ENCODE results near the gene ARMH3. TPM values are rescaled to one million over a fixed set of nuclear protein-coding genes. Genes with fewer than 3 reads are reported as not detected.

Gene ARMH3
- total RNA-seq, 1 experiment from 2014 or later = 12.8 TPM

DNA sequence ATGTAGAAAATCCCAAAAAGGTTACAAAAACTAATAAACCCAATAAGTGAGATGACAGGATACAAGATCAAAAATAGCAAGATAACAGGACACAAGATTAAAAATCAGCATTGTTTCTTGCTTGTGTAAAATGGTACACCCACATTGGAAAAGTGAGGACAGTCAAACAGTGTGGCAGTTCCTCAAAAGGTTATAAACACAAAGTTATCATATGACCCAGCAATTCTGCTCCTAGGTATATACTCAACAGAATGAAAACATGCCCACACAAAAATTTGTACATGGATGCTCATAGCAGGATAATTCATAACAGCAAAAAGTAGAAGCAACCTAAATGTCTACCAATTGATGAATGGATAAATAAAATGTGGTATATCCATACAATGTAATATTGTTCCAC lies 105.8 kb downstream of the ARMH3 start:
- H3K27ac ChIP-seq = no peak overlapping the region
- no peaks in the 10 kb centered on the region for H3K4me1 ChIP-seq (replicated peaks; ENCODE audit: insufficient read depth)
- CTCF ChIA-PET = interaction anchor here (0.6 kb wide), 1 partner anchor 145 kb away, joined by 3 read pairs; no protein-coding TSS in a partner anchor
- no peak overlapping the region for H3K4me2 ChIP-seq
- POLR2A ChIA-PET (ENCODE audit: unreplicated experiment) = no interaction called here
- no peaks in the 10 kb centered on the region for H3F3A ChIP-seq (ENCODE audit: insufficient read depth, low read depth)
- no peaks in the 10 kb centered on the region for H3K27me3 ChIP-seq (ENCODE audit: insufficient read depth, low read depth)
- BruUV-seq (replicated peaks) = no TSS peak
- no peaks in the 10 kb centered on the region for H3K79me2 ChIP-seq (ENCODE audit: low read depth)
- no peak overlapping the region for H3K4me3 ChIP-seq
- TF ChIP-seq EZH2 (IDR thresholded peaks at IDR 0.05; ENCODE audit: low read depth) (no peak), CTCF (conservative IDR thresholded peaks at IDR 0.05) (no peak)
- H3K36me3 ChIP-seq (ENCODE audit: low read depth) = no peaks in the 10 kb centered on the region
- no peak for DNase-seq
- H3K9me3 ChIP-seq (ENCODE audit: insufficient read depth, low read depth) = 0 out of 2 replicates have a peak, but pooled peaks cover 3% of the 10 kb centered on the region
- intact Hi-C loops (cut with micrococcal nuclease; ENCODE audit: unreplicated experiment) = no loop called here
- no peaks in the 10 kb centered on the region for H3K9me2 ChIP-seq (ENCODE audit: insufficient read depth)
- H4K20me1 ChIP-seq (ENCODE audit: insufficient read depth) = no peaks in the 10 kb centered on the region
- H2AFZ ChIP-seq = no peak overlapping the region

GRCh38 chr10:101941871-101942270 lies 114.1 kb downstream of the ARMH3 start:
- H3K9me3 ChIP-seq (ENCODE audit: insufficient read depth, low read depth) = no peaks in the 10 kb centered on the region
- peaks cover 49% of the 10 kb centered on the region for H3K4me1 ChIP-seq (replicated peaks; ENCODE audit: insufficient read depth)
- H3F3A ChIP-seq (ENCODE audit: insufficient read depth, low read depth) = peaks cover 23% of the 10 kb centered on the region
- H3K27me3 ChIP-seq (ENCODE audit: insufficient read depth, low read depth) = no peaks in the 10 kb centered on the region
- no peak overlapping the region for H2AFZ ChIP-seq
- H3K4me2 ChIP-seq = no peak overlapping the region
- POLR2A ChIA-PET (ENCODE audit: unreplicated experiment) = no interaction called here
- no peak for DNase-seq
- TF ChIP-seq CTCF (conservative IDR thresholded peaks at IDR 0.05) (no peak), EZH2 (IDR thresholded peaks at IDR 0.05; ENCODE audit: low read depth) (no peak)
- intact Hi-C loops (cut with micrococcal nuclease; ENCODE audit: unreplicated experiment) = no loop called here
- no TSS peak for BruUV-seq (replicated peaks)
- CTCF ChIA-PET = no interaction called here
- H4K20me1 ChIP-seq (ENCODE audit: insufficient read depth) = no peaks in the 10 kb centered on the region
- no peak overlapping the region for H3K27ac ChIP-seq
- no peak overlapping the region for H3K4me3 ChIP-seq
- no peaks in the 10 kb centered on the region for H3K9me2 ChIP-seq (ENCODE audit: insufficient read depth)
- H3K36me3 ChIP-seq (ENCODE audit: low read depth) = no peaks in the 10 kb centered on the region; the same call in 1 of the 2 replicates
- H3K79me2 ChIP-seq (ENCODE audit: low read depth) = no peaks in the 10 kb centered on the region

DNA sequence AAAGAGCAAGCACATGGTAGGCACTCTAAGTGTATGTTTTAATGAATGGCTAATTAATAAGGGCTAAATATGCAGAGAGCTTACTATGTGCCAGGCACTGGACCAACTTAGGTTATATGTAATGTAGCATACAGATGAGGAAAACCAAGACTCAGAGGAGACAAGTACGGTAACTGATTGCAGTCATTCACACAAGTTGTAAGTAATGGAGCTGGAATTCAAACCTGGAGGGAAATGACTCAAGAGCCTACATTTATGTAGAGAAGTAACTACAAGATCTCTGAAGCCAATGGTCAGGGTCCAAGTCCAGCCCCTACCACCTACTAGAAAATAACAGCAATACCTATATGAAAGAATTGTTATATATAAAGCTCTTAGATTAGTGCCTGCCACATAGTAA lies 115.1 kb downstream of the ARMH3 start:
- no peak for TF ChIP-seq EZH2 (IDR thresholded peaks at IDR 0.05; ENCODE audit: low read depth)
- TF ChIP-seq CTCF (conservative IDR thresholded peaks at IDR 0.05) = no peak
- Histone ChIP-seq H3K27me3 (ENCODE audit: insufficient read depth, low read depth) (no peaks in the 10 kb centered on the region), H3K4me2 (peak overlapping the region; percentile 19; the same call in 1 of the 2 replicates), H3K36me3 (ENCODE audit: low read depth) (no peaks in the 10 kb centered on the region; the same call in 1 of the 2 replicates), H4K20me1 (ENCODE audit: insufficient read depth) (no peaks in the 10 kb centered on the region), H2AFZ (no peak overlapping the region), H3K4me1 (replicated peaks; ENCODE audit: insufficient read depth) (peaks cover 51% of the 10 kb centered on the region), H3K27ac (peak overlapping the region; percentile 97; the same call in 1 of the 2 replicates), H3F3A (ENCODE audit: insufficient read depth, low read depth) (peaks cover 23% of the 10 kb centered on the region), H3K79me2 (ENCODE audit: low read depth) (no peaks in the 10 kb centered on the region), H3K9me3 (ENCODE audit: insufficient read depth, low read depth) (no peaks in the 10 kb centered on the region), H3K4me3 (no peak overlapping the region), H3K9me2 (ENCODE audit: insufficient read depth) (no peaks in the 10 kb centered on the region)
- CTCF ChIA-PET = no interaction called here
- DNase-seq = no peak
- intact Hi-C loops (cut with micrococcal nuclease; ENCODE audit: unreplicated experiment) = no loop called here
- POLR2A ChIA-PET (ENCODE audit: unreplicated experiment) = no interaction called here
- BruUV-seq (replicated peaks) = no TSS peak

Measured in PC-9 (cell line).